NCI-H2029 treated with DMSO at 0.1 percent for 48 hours (cell line): ENCODE results near the gene DPEP1.

ENCODE experiments used
- DNase-seq: peaks from one replicate; lab custom pipeline; 2025; lab: John Stamatoyannopoulos, UW

Gene DPEP1

DNA sequence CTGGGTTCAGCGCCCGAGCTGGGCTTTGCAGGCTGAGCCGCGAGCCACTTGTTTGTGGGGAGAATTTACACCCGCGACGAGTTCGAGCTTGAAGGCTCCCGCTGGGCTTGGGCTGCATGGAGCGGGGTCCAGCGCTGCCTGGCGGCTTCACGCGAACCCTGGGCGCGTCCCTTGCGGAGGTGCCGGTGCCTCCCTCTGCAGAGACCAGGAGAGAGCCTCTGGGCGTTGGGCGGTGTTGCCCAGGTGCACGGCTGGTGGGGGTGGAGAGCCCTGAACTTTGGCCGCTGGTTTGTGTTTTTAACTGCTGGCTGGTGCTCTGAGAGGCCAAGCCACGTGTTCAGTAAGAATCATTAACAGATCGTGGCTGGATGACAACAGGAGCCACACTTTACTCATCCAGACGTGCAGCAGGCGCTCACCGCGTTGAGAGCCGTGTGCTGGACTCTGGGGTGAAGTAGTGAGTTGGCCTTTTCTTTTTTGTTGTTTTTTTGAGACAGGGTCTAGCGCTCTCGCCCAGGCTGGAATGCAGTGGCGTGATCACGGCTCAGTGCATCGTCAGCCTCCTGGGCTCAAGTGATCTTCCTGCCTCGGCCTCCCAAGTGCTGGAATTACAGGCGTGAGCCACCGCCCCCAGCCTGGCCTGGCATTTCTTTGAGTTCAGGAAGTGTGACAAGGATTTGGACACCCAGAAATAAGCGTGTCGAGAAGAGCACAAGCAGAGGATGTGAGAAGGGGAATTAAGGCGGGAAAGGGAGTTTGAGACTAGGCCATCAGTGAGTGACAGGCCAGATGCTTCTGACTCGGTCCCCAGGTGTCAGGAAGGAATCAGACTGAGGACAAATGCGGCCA lies 73.9 kb downstream of the DPEP1 start:
- no peak for DNase-seq
